ENCODE measurements around the gene TECPR2.
"Not testable (repeated sequence)": the region's sequence is repeated elsewhere in the genome, so short reads cannot be mapped to it uniquely, and the experiment has no call there.

The TECPR2 gene

DNA sequence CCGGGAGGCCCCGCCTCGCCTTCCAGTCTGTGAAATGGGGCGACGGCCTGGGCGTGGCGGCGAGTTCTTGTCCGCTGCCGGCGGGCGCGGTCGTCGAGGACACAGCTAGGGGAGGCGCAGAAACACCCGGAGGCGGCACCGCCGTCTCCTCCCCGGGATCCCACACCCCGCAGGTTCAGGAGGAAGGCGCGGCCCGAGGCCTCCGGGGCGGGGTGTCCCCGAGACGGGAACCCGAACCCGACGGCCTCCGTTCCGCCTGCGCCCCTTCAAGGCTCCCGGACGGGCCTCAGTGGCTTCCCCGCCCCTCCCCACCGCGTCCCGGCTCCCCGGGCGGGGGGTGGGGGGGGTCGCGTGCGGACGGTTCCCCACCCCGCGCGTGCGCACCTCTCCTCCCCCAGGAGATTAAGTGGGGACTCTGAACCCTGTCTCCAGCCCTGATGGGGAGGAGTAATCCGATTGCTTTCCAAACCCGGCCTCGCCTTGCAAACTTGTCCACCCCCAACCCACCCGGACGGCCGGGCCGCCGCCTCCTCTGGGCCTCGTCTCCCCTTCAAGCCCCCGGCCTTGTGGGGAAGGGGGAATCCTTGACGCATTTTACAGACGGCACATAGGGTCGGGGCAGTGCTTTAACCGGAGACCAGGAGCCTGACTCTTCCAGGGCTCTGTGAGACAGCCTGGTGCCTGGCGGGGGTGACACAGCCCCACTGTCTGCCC lies 182.2 kb downstream of the TECPR2 start:
- no peak for DNase-seq (ENCODE audit: low spot score)
- Histone ChIP-seq H3K27ac (no peak overlapping the region), H3K4me3 (peak overlapping the region; percentile 59)
- TF ChIP-seq CTCF (IDR thresholded peaks at IDR 0.05), result no peak

GRCh38 chr14:102545461-102546265 lies 182.9 kb downstream of the TECPR2 start:
- no peak for TF ChIP-seq CTCF (IDR thresholded peaks at IDR 0.05)
- Histone ChIP-seq H3K27ac (no peak overlapping the region), H3K4me3 (no peak overlapping the region)
- DNase-seq (ENCODE audit: low spot score), result no peak

DNA sequence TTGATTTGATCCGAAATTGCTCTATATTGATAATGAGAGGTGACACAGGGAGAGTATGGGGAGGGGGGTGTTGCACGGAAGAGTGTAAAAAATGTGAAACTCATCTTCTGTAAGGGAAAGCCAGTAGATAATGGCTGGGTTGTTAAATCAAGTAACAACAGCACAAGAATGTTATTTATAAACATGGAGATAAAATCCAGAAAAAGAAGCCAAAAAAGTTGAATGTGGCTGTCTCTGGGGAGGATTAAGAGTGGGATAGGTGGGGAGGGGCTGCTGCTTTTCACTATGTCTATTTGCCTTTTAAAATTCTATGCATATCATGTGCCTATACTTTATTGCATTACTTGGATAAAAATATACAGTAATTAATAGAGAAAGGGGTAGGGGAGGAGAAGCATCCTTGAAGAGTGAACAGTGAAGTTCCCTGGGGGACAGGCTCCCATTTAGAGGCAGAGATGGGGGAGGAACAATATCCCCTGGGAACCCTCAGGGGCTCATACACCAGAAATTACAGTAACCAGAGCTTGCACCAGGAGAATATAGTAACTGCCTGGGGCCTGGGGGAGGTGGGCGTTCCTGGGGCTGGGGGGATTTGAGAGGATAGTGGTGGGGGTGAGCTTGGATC lies 186.0 kb downstream of the TECPR2 start:
- no peak overlapping the region for H3K4me3 ChIP-seq
- DNase-seq (ENCODE audit: low spot score), result no peak

DNA sequence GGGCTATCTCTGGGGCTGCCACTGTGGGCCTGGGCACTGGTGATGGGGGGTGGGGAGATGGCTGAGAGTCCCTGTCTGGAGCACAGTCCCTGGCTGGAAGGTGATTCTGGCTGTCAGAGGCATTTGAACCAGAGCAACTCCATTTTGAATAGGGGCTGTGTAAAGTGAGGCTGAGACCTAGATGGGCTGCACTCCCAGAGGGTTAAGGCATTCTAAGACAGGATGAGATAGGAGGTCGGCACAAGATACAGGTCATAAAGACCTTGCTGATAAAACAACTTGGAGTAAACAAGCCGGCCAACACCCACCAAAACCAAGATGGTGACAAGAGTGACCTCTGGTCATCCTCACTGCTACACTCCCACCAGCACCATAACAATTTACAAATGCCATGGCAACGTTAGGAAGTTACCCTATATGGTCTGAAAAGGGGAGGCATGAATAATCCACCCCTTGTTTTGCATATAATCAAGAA lies 188.2 kb downstream of the TECPR2 start:
- not testable (repeated sequence) for H3K27ac ChIP-seq; DNase-seq (ENCODE audit: low spot score)

More for the DNA sequence above, 186.0 kb downstream of the TECPR2 start:
- H3K27ac ChIP-seq, result no peak overlapping the region
- no peak for TF ChIP-seq CTCF (IDR thresholded peaks at IDR 0.05)

More for the DNA sequence above, 188.2 kb downstream of the TECPR2 start:
- H3K4me3 ChIP-seq, result not testable (repeated sequence)

Data from coronary artery (tissue), 2 donors.